ENCODE results near the gene VIPAS39.
"Not testable (repeated sequence)": the region's sequence is repeated elsewhere in the genome, so short reads cannot be mapped to it uniquely, and the experiment has no call there.

VIPAS39 gene

GRCh38 chr14:77469539-77469938 is 12.1 kb upstream of the VIPAS39 start:
- DNase-seq = no peak

- no peak for DNase-seq
Observed at GRCh38 chr14:77469067-77469505, 11.7 kb upstream of the VIPAS39 start.

DNA sequence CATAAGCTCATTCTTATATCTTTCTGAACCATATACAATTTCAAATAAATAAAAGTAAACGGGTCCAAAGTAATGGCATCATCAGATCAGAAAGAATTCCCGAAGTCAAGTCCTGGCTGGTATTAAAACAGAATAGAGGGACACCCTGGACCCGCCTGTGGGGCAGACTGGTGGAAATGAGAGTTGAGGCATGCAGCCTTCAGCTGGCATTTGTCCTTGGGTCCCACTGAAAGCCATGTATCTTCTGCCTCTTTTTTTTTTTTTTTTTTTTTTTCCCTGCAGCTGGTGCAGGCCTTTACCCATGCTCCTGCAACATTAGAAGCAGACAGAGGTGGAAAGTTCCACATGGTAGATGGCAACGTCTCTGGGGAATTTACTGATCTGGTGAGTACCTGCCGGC is 10.4 kb upstream of the VIPAS39 start:
- DNase-seq = no peak

DNA sequence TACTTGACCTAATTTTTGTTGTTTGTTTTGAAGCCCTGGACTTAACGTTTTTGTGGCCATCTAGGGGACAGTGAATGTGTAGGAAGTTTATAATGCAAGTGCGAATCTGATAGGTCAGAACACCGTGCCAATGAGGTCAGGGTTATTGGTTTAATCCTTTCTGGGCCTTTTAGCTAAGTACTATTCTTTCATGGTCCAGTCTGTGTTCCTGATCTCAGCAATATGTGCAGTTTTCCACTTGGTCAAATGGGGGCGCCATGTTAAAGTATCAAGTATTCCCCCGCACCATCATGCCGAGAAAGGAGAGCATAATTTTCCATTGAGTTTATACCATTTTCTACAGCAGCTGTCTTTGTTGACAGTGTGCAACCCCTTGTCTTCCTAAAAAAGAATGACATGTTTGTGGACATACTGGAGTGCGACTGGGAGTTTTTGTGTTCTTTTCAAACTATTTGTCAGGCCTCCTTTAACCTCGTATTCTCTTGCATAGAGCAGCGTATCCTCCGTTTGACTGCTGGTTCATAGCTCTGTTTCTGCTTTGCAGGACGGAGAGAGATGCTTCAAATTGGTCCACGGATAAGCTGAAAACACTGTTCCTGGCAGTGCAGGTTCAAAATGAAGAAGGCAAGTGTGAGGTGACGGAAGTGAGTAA is 1.8 kb upstream of the VIPAS39 start:
- peak; percentile 84 to 87 for DNase-seq

- peak; percentile 31 to 61 for DNase-seq
Observed at GRCh38 chr14:77458249-77458950, 999 bp upstream of the VIPAS39 start.

DNA sequence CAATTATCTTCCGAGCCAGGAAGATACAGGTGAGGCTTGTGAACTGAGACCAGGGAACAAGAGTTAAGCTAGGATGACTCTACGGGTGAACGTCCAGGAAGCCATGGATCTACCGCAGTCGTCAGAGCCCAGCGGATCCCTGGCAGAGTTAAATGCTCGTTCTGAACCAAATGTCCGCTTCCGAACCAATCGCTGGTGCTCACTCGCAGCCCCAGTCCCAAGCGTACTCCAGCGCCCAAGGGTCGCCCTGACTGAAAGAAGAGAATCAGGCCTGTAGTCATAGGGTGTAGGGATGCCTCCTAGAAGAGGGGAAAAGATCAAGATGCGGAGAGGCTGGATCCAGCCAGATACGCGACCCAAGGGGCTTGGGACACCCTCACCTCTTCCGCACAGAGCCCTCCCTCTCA is 283 bp downstream of the VIPAS39 start:
- DNase-seq = peak in 1 of 2 experiments; percentile 56

GRCh38 chr14:77455966-77456640 is 1.3 kb downstream of the VIPAS39 start:
- no peak for DNase-seq

GRCh38 chr14:77442196-77442595 is 15.2 kb downstream of the VIPAS39 start:
- DNase-seq = no peak

DNA sequence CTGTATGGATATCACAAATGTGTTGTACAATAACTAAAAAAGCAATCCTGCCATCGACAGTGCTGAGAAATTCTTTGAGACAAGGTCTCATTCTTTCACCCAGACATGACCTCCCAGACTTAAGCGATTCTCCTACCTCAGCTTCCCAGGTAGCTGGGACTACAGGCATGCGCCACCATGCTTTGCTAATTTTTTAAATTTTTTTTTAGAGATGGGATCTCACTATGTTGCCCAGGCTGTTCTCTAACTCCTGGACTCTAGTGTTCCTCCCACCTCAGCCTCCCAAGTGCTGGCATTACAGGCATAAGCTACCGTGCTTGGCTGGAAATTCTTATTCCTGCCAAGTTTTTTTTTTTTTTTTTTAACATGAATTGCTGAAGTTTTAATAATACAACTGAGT is 17.5 kb downstream of the VIPAS39 start:
- no peak for DNase-seq

DNA sequence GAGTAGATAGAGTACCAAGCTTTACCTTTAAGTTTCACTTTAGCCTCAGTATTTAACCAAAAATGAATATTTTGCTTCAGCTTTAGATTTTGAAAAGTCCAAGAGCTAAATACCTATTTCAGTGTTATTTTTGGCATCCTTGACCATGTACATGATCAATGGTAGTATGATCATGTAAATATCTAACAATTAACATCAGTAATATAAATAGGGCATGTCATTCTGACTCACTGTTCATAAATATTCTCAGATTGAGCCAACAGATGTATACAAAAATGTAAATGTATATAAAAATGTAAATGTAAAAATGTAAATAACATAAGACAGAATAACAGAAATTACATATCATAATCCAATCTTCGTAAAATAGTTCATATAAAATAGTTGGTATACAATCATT is 18.8 kb downstream of the VIPAS39 start:
- no peak for DNase-seq

GRCh38 chr14:77436042-77436441 is 21.4 kb downstream of the VIPAS39 start:
- DNase-seq = no peak

- DNase-seq = no peak
Observed at GRCh38 chr14:77426396-77426795, 31.0 kb downstream of the VIPAS39 start.

GRCh38 chr14:77424862-77425261 is 32.5 kb downstream of the VIPAS39 start:
- no peak for DNase-seq

DNA sequence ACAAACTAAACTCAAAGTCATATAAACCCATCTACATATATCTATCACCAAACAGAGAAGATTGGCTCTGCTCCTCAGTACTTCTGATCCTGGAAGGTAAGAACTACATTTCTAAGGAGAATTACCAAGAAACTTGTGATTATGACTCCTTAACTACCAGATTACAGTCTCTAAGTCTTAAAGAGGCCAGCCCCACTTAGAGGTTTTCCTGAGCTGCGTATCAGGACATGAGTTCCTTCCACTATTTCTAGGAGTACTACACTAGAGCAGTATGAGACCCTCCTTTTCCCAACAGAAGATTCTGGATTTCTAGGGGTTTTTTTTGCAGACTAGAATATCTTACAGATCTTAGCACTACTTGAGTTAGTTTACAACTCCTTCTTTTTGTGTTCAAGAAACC is 34.0 kb downstream of the VIPAS39 start, which contains the start of gene NOXRED1:
Gene NOXRED1, minus strand, starts transcription at position 101 of the 400 bp plus-strand sequence. CDS start 634 bp downstream, outside the sequence.
- DNase-seq = no peak

DNA sequence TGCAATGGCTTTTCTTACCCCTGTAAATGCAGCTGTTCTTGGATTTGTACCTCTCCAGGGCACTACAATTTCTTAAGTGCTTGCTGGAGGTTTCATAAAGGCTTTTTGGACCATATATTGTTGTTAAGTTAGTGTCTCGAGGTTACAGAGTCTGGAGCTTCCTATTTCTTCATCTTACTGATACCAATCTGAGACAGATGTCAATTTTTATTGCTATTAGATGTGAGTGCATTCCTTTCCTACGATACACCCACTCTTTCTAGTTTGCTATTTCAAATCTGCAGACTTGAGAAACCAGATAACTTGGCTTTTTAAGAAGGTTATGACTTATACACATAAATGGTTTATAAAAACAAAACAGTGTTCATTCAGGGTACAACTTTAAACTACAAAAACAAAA is 36.2 kb downstream of the VIPAS39 start:
- no peak for DNase-seq

DNA sequence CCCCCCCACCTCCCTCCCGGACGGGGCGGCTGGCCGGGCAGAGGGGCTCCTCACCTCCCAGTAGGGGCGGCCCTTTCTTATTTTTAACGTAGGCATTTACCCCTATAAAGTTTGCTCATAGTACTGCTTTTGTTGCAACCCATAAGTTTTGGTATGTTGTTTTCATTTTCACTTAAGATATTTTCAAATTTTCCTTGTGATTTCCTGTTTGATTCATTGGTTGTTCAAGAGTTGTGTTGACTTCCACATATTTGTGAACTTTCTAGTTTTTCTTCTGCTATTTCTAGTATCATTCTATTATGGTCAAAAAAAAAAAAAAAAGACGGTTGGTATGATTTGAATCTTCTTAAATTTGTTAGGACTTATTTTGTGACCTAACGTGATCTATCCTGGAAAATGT is 40.6 kb downstream of the VIPAS39 start:
- DNase-seq = no peak

- not testable (repeated sequence) for DNase-seq
Observed at GRCh38 chr14:77416098-77416497, 41.3 kb downstream of the VIPAS39 start.

DNA sequence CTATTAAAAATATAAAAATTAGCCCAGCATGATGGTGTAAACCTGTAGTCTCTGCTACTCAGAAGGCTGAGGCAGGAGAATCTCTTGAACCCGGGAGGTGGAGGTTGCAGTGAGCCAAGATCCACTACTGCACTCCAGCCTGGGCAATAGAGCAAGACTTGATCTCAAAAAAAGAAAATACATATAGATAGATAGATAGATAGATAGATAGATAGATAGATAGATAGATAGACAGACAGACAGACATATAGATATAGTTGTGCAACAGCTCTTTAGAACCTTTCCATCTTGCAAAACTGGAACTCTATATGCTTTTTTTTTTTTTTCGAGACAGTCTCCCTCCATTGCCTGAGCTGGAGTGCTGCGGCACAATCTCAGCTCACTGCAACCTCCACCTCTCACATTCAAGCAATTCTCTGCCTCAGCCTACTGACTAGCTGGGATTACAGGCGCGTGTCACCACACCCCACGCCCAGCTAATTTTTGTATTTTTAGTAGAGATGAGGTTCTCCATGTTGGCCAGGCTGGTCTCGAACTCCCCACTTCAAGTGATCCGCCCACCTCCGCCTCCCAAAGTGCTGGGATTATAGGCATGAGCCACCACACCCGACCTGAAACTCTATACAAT is 41.9 kb downstream of the VIPAS39 start:
- not testable (repeated sequence) for DNase-seq

DNA sequence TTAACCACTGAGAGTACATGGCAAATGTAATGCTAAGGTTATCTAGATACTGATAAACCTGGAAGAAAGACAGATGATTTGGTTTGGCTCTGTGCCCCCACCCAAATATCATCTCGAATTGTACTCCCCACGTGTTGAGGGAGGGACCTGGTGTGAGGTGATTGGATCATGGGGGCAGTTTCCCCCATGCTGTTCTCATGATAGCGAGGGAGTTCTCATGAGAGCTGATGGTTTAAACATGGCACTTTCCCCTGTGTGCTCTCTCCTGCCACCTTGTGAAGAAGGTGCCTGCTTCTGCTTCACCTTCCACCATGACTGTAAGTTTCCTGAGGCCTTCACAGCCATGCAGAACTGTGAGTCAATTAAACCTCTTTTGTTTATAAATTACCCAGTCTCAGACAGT is 48.3 kb downstream of the VIPAS39 start:
- DNase-seq = peak in 1 of 2 experiments; percentile 3

DNA sequence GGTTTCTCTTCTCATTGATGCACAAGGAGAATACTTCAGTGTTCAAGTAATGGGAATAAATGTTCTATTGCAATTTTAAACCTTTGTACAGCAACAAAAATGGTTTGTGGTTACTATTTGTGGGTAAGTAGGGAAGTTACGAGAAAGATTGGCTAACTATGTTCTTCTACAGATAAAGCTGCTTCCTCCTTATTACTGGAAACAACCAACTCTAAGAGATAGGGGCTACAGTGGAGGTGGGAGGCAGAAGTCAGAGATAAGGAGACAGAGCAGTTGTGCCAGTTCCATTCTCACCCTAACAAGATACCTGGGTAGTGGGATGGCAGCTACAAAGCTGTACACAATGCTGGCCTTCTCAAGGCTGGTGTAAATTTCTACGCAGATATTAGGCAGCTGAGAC is 50.2 kb downstream of the VIPAS39 start:
- DNase-seq = peak; percentile 90 to 91

DNA sequence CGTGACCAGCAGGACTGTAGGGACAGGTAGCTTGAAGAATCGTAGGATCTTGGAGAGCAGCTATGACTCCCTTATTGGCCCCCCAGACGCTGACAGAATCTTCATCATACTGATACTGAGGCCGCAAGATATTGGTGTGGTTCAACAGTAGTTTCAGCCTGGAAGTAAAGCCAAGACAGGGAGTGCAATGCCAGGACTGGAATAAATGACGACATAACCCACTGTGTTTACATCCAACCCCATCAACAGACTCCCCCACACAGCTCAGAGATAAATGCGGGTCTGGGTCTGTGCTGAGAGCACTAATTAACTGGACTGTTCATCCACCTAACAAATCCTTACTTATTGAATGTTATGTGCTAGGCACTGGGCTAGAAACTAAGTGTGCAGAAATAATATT is 50.7 kb downstream of the VIPAS39 start:
- DNase-seq = peak; percentile 32 to 57

DNA sequence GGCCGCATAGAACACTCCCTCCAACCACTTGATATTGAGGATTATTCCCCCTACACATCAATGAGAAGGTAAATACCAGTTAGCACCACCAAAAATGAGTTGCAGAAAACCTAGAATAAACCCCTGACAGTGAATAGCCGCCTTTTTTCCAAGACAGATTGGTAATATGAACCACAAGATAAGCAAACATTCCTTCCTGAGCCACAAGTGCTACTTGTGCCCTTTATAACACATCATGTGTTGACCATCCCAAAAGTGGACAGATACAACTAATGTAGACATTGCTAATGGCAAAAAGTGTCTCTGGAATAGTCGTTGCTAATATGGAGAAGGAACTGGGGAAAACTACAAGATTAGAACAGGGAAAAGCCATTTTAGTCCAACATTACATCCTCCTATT is 51.3 kb downstream of the VIPAS39 start:
- DNase-seq = no peak

- no peak for DNase-seq
Observed at GRCh38 chr14:77403768-77404167, 53.6 kb downstream of the VIPAS39 start.

Measured in Kasumi-1 (cell line).